Glomerular endothelial cell (primary cell): ENCODE measurements around the gene AEBP1. TPM values are rescaled to one million over a fixed set of nuclear protein-coding genes. Genes with fewer than 3 reads are reported as not detected.

Experiments used
- total RNA-seq: library from RNA; depleted of rRNA; stranded (reverse); fragments of >200 nt; gene quantifications from 2 replicates; pipeline ENCODE4 v1.2.3, GENCODE V29; 2015

Gene AEBP1
- total RNA-seq, 1 donor from 2014 or later, result 40.8 TPM

Other genes with a start within 250 kb of the AEBP1 start
- gene MRPS24, start 234.8 kb upstream of the AEBP1 start, total RNA-seq, result 66.8 and 93.9 TPM in 2 replicates
- 17.4 and 21.2 TPM in 2 replicates for gene URGCP, start 197.7 kb upstream of the AEBP1 start, total RNA-seq
- 11.6 and 21.4 TPM in 2 replicates for gene UBE2D4, start 177.9 kb upstream of the AEBP1 start, total RNA-seq
- not detected in 2 replicates for gene SPDYE1, start 106.4 kb upstream of the AEBP1 start, total RNA-seq
- gene DBNL, start 59.6 kb upstream of the AEBP1 start, total RNA-seq, result 140 and 182 TPM in 2 replicates
- gene PGAM2, start 38.8 kb upstream of the AEBP1 start, total RNA-seq, result not detected in 2 replicates
- gene POLM, start 21.8 kb upstream of the AEBP1 start, total RNA-seq, result 20.8 and 24.0 TPM in 2 replicates
- gene POLD2, start 19.2 kb downstream of the AEBP1 start, total RNA-seq, result 44.6 and 55.5 TPM in 2 replicates
- not detected in 2 replicates for gene MYL7, start 37.0 kb downstream of the AEBP1 start, total RNA-seq
- 0.41 TPM in 1 of 2 replicates, not detected in the other for gene GCK, start 85.1 kb downstream of the AEBP1 start, total RNA-seq
- gene YKT6, start 96.6 kb downstream of the AEBP1 start, total RNA-seq, result 102 and 110 TPM in 2 replicates
- 0.05 and 0.29 TPM in 2 replicates for gene CAMK2B, start 221.2 kb downstream of the AEBP1 start, total RNA-seq